HCT116 (cell line): ENCODE data around the gene POLR2I.

Source experiments
- ATF3 ChIP-seq: IDR thresholded peaks from 2 replicates; pipeline ENCODE4 v1.6.1; 2012
- CTCF ChIP-seq, 3 experiments: fragments of 200-600 bp in 1 of 3; sonication (generic) in 1 of 3; IDR thresholded peaks in 2 of 3; conservative IDR thresholded peaks in 1 of 3; 2 replicates each; pipeline ENCODE4 v1.5.1; 2012 to 2017; ENCODE audit warnings: low read depth in 2 of 3, low read length in 2 of 3, antibody characterized with exemption in 1 of 3, borderline replicate concordance in 1 of 3, control low read depth in 1 of 3, mild to moderate bottlenecking in 1 of 3, mixed read lengths in 1 of 3, mixed run types in 1 of 3, moderate library complexity in 1 of 3; ENCODE audit not compliant: insufficient read depth in 1 of 3
- EGR1 ChIP-seq: IDR thresholded peaks from 2 replicates; pipeline ENCODE4 v1.6.1; 2012; ENCODE audit warnings: low read depth
- EZH2 ChIP-seq: fragments of 200-600 bp; sonication (generic); IDR thresholded peaks from 2 replicates; pipeline ENCODE4 v1.6.1; 2017; ENCODE audit warnings: antibody characterized with exemption, mixed run types
- EZH2phosphoT487 ChIP-seq: fragments of 200-600 bp; IDR thresholded peaks from 2 replicates; pipeline ENCODE4 v1.6.1; 2018; ENCODE audit warnings: antibody characterized with exemption, borderline replicate concordance
- JUND ChIP-seq: IDR thresholded peaks from 2 replicates; pipeline ENCODE4 v1.6.1; 2012
- MAX ChIP-seq: IDR thresholded peaks from 2 replicates; pipeline ENCODE4 v1.6.1; 2012
- POLR2A ChIP-seq: IDR thresholded peaks from 2 replicates; pipeline ENCODE4 v1.7.0; 2011; ENCODE audit warnings: borderline replicate concordance; ENCODE audit not compliant: insufficient read depth, insufficient read length; ENCODE audit errors: extremely low read depth
- SP1 ChIP-seq: IDR thresholded peaks from 2 replicates; pipeline ENCODE4 v1.6.1; 2012; ENCODE audit warnings: low read depth
- SRF ChIP-seq: IDR thresholded peaks from 2 replicates; pipeline ENCODE4 v1.6.1; 2012; ENCODE audit warnings: low read depth
- TCF7L2 ChIP-seq: IDR thresholded peaks from 2 replicates; pipeline ENCODE4 v1.7.0; 2011; ENCODE audit warnings: borderline replicate concordance, inconsistent platforms; ENCODE audit not compliant: insufficient read depth, insufficient read length; ENCODE audit errors: extremely low read depth
- YY1 ChIP-seq: IDR thresholded peaks from 2 replicates; pipeline ENCODE4 v1.6.1; 2011; ENCODE audit warnings: low read length, low read depth, moderate library complexity, mild to moderate bottlenecking; ENCODE audit not compliant: insufficient replicate concordance; ENCODE audit errors: extremely low read depth

- TF ChIP-seq SP1 (no peak), CTCF (IDR thresholded peaks at IDR 0.05 in 2 of 3, conservative IDR thresholded peaks at IDR 0.05 in 1 of 3; ENCODE audit: borderline replicate concordance in 1 of 3, insufficient read depth in 1 of 3, low read depth in 2 of 3, low read length in 2 of 3) (no peak), EZH2 (no peak), SRF (no peak), MAX (no peak), POLR2A (no peak), YY1 (no peak), EGR1 (no peak), ATF3 (no peak), TCF7L2 (no peak), EZH2phosphoT487 (no peak), JUND (no peak)
These were observed 1.2 kb downstream of the POLR2I start for GRCh38 chr19:36113425-36113824.
